Mesothelial cell of epicardium (in vitro differentiated cells): Measurements from ENCODE around the gene ZNF177. TPM values are rescaled to one million over a fixed set of nuclear protein-coding genes. Genes with fewer than 3 reads are reported as not detected.

Source experiments
- DNase-seq, 2 experiments: peaks; one replicate each; pipeline ENCODE4 v3.0.0; 2021; ENCODE audit warnings: low spot score in 2 of 2; ENCODE audit not compliant: unreplicated experiment in 2 of 2
- H3K27ac Mint-ChIP-seq: 2 replicates; pipeline ENCODE4 v1.8.0; 2021; ENCODE audit warnings: mixed read lengths
- H3K27me3 Mint-ChIP-seq: 2 replicates; pipeline ENCODE4 v1.8.0; 2021; ENCODE audit warnings: low read depth, mixed read lengths
- H3K36me3 Mint-ChIP-seq: 2 replicates; pipeline ENCODE4 v1.8.0; 2021; ENCODE audit warnings: mixed read lengths
- H3K4me1 Mint-ChIP-seq: 2 replicates; pipeline ENCODE4 v1.8.0; 2021; ENCODE audit warnings: mixed read lengths
- H3K4me3 Mint-ChIP-seq: 2 replicates; pipeline ENCODE4 v1.8.0; 2021; ENCODE audit warnings: mild to moderate bottlenecking, moderate library complexity, mixed read lengths
- H3K9me3 Mint-ChIP-seq: 2 replicates; pipeline ENCODE4 v1.8.0; 2021; ENCODE audit warnings: mixed read lengths
- total RNA-seq: library from RNA; stranded (reverse); gene quantifications from 3 replicates; pipeline ENCODE4 v1.2.1, GENCODE V29; 2021
- TF ChIP-seq, protein P1 (sequence below): fragments of 200-600 bp; sonication (generic); IDR thresholded peaks from one replicate; pipeline ENCODE4 v1.5.0; 2021; ENCODE audit warnings: antibody characterized with exemption; ENCODE audit not compliant: unreplicated experiment

The ZNF177 gene
- total RNA-seq, 1 donor from 2014 or later = 10.6 TPM

DNA sequence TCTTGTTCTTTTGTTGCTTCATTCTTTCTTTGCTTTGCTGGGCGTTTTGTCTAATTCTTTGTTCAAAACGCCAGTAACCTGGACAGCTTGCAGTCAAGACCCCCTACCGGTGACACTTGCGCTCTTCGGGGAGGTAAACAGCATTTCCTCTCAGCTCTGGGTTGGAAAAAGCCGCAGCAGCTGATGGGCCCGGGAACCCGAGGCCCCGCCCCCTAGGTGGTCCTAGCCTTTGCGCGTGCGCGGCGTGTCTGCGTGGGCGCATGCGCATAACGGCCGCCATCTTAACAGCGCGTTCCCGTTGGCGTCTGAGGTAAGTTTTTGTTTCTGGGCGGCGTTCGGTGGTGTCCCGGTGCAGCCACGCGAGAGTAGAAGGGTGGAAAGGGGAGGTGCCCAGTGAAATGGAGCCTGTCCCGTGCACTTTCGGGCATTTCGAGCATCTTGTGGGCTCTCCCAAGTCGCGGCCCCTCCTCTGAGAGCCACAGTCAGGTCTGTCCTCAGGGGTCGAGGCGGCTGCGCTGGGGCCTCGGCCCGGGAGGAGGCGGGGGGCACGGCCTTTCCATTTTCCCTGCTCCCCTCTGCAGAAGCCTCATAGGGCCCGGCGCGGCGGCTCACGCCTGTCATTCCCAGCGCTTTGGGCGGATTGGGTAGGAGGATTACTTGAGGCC lies 38.8 kb upstream of the ZNF177 start, which contains the start of gene ZNF559:
ZNF559 (plus strand) TSS at position 261 of the 665 bp plus-strand sequence. CDS start 14,371 bp downstream, outside the sequence.
- Mint-ChIP-seq H3K27me3 (no peaks in the 10 kb centered on the region), H3K9me3 (peaks cover 42% of the 10 kb centered on the region), H3K36me3 (peaks cover 42% of the 10 kb centered on the region), H3K27ac (peak within 1 kb of the TSS; percentile 96), H3K4me3 (peak within 1 kb of the TSS; percentile 83), H3K4me1 (peaks cover 4% of the 10 kb centered on the region)
- TF ChIP-seq, protein P1, sequence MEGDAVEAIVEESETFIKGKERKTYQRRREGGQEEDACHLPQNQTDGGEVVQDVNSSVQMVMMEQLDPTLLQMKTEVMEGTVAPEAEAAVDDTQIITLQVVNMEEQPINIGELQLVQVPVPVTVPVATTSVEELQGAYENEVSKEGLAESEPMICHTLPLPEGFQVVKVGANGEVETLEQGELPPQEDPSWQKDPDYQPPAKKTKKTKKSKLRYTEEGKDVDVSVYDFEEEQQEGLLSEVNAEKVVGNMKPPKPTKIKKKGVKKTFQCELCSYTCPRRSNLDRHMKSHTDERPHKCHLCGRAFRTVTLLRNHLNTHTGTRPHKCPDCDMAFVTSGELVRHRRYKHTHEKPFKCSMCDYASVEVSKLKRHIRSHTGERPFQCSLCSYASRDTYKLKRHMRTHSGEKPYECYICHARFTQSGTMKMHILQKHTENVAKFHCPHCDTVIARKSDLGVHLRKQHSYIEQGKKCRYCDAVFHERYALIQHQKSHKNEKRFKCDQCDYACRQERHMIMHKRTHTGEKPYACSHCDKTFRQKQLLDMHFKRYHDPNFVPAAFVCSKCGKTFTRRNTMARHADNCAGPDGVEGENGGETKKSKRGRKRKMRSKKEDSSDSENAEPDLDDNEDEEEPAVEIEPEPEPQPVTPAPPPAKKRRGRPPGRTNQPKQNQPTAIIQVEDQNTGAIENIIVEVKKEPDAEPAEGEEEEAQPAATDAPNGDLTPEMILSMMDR = peak; percentile 53
- peak; percentile 90 to 99 for DNase-seq

DNA sequence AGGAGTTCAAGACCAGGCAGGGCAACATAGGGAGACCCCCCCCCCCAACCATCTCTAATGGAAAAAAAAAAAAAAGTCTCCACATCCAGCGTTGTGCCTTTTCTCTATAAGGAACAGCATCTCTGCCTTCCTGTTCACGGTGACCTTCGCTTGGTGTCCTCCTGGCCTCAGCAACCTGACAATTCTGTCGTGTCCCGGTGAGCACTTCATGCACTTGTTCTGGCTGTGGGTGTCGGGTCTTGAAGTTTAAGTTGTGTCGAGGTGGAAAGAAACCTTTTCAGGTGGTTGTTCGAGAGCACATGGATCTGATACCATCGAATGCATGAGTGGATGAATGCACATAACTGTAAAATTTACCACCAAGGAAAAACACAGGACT lies 38.2 kb upstream of the ZNF177 start:
- H3K27ac Mint-ChIP-seq = peak overlapping the region; percentile 96
- no peaks in the 10 kb centered on the region for H3K27me3 Mint-ChIP-seq
- peaks cover 4% of the 10 kb centered on the region for H3K4me1 Mint-ChIP-seq
- DNase-seq = no peak
- TF ChIP-seq, protein P1 = no peak
- H3K36me3 Mint-ChIP-seq = peaks cover 47% of the 10 kb centered on the region
- H3K4me3 Mint-ChIP-seq = peak overlapping the region; percentile 83
- peaks cover 46% of the 10 kb centered on the region for H3K9me3 Mint-ChIP-seq

DNA sequence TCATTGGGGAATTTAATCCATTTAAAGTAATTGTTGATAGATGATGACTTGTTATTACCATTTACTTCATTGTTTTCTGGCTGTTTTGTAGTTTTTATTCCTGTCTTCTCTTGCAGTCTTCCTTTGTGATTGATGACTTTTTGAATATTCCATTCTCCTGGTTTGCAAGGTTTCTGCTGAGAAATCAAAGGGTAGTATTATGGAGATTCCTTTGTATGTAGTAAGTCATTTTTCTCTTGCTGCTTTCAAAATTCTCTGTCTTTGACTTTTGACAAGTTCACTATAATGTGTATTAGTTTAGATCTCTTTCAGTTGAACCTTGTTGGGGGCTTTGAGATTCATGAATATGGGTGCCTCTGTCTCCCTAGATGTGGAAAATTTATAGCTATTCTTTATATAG lies 32.8 kb upstream of the ZNF177 start:
- Mint-ChIP-seq H3K27ac (no peak overlapping the region), H3K4me3 (no peak overlapping the region), H3K9me3 (peaks cover 70% of the 10 kb centered on the region), H3K4me1 (no peaks in the 10 kb centered on the region), H3K27me3 (no peaks in the 10 kb centered on the region), H3K36me3 (peaks cover 81% of the 10 kb centered on the region)
- TF ChIP-seq, protein P1 = no peak
- no peak for DNase-seq

DNA sequence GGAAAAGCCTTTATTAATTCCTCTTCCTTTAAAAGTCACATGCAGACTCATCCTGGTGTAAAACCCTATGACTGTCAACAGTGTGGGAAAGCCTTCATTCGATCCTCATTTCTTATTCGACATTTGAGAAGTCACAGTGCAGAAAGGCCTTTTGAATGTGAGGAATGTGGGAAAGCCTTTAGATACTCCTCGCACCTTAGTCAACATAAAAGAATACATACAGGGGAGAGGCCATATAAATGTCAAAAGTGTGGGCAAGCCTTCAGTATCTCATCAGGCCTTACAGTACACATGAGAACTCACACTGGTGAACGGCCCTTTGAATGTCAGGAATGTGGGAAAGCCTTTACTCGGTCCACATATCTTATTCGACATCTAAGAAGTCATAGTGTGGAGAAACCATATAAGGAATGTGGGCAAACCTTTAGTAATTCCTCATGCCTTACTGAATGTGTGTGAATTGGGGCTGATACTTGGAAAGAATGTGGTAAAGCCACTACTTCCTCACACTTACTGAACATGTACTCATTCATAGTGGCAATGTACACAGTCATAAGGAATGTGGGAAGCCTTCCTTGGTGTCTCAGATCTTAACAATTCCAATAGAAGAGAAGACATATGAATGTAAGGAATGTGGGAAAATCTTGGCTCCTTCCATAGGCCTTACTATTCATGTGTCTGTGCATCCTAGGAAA lies 20.1 kb upstream of the ZNF177 start:
- Mint-ChIP-seq H3K4me1 (no peaks in the 10 kb centered on the region), H3K36me3 (peaks cover 80% of the 10 kb centered on the region), H3K27me3 (no peaks in the 10 kb centered on the region), H3K9me3 (peaks cover 74% of the 10 kb centered on the region), H3K4me3 (no peak overlapping the region), H3K27ac (no peak overlapping the region)
- no peak for DNase-seq
- TF ChIP-seq, protein P1 = no peak

DNA sequence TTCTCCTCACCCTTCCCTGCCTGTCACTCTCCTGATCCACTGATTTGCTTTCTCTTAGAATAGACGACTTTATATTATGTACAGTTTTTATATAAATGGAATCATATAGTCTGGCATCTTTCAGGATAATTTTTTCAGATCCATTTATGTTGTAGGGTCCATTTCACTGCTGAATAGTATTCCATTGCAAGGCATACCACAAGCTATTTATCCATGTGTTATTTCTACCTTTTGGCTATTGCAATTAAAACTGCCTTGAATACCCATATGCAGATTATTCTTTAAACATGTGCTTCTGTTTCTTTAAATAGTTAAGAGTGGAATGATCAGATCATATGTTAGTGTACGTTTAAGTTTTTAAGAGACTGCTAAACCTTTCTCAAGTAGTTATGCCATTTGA lies 17.8 kb upstream of the ZNF177 start:
- Mint-ChIP-seq H3K36me3 (peaks cover 80% of the 10 kb centered on the region), H3K27me3 (no peaks in the 10 kb centered on the region), H3K27ac (no peak overlapping the region), H3K9me3 (peaks cover 75% of the 10 kb centered on the region), H3K4me3 (no peak overlapping the region), H3K4me1 (no peaks in the 10 kb centered on the region)
- no peak for DNase-seq
- TF ChIP-seq, protein P1 = no peak
